ENCODE data around the gene FURIN.

DNA sequence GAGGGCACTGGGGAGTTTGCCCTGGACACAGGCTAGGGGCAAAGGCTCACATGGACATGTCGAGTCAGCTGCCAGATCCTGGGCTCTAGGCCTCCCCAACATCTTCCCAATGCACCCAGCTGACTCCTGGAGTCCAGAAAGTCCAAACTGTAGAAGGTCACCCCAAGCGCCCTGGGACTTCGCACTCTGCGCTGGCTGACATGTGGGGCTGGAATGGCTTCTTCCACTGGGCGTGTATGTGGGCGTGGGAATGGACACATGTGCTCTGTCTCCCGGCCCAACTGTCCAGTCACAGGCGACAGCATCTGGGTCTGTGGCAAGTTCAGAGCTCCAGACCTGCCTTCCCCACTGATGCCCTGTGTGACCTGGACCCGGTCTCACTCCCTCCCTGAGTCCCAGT is 13.2 kb upstream of the FURIN start:
- TF ChIP-seq, protein P1, sequence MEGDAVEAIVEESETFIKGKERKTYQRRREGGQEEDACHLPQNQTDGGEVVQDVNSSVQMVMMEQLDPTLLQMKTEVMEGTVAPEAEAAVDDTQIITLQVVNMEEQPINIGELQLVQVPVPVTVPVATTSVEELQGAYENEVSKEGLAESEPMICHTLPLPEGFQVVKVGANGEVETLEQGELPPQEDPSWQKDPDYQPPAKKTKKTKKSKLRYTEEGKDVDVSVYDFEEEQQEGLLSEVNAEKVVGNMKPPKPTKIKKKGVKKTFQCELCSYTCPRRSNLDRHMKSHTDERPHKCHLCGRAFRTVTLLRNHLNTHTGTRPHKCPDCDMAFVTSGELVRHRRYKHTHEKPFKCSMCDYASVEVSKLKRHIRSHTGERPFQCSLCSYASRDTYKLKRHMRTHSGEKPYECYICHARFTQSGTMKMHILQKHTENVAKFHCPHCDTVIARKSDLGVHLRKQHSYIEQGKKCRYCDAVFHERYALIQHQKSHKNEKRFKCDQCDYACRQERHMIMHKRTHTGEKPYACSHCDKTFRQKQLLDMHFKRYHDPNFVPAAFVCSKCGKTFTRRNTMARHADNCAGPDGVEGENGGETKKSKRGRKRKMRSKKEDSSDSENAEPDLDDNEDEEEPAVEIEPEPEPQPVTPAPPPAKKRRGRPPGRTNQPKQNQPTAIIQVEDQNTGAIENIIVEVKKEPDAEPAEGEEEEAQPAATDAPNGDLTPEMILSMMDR (IDR thresholded peaks at IDR 0.05): no peak
- TF ChIP-seq POLR2A (IDR thresholded peaks at IDR 0.05) (no peak), POLR2AphosphoS5 (IDR thresholded peaks at IDR 0.05; ENCODE audit: insufficient read depth in 1 of 2, low read depth in 1 of 2) (no peak)

Data from vagina (tissue), 2 donors.